ENCODE data around the gene MARCHF2. TPM values are rescaled to one million over a fixed set of nuclear protein-coding genes. Genes with fewer than 3 reads are reported as not detected.

MARCHF2 gene
- total RNA-seq, 1 donor from 2014 or later, result 16.9 TPM

DNA sequence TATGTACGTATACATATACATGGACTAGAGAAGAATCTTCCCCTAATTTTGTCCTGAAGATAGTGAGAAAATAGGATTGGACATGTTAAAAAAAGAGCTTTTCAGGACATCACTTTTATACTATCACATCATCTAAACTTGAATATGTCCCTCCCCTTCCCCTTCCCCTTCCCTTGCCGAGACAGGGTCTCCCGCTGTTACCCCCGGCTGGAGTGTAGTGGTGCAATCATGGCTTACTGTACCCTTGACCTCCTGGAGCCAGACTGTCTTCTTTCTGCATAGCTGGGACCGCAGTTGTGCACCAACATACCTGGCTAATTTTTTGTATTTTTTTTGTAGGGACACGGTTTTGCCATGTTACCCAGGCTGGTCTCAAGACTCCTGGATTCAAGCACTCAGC lies 38.3 kb downstream of the MARCHF2 start:
- intact Hi-C loops (cut with micrococcal nuclease), result no loop called here

DNA sequence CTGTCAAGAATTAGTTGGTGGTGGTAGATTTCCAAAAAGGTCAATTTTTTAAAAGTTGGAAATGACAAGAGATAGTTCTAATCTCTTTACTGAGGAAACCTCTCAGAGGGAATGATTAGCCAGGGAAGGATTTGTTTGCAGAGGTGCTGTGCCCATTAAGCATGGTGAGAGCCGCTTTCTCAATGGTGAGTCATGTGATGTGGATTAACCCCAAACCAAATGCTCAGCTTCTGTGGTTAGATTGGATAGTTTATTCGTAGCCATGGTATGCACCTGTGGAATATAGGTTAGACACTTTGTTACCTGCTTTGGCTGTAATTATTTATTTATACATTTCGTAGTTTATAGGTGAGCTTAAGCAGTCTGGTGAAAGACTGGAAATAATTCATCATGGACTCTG lies 38.8 kb downstream of the MARCHF2 start:
- intact Hi-C loops (cut with micrococcal nuclease), result no loop called here

GRCh38 chr19:8452446-8453123 lies 39.5 kb downstream of the MARCHF2 start:
- intact Hi-C loops (cut with micrococcal nuclease), result no loop called here

DNA sequence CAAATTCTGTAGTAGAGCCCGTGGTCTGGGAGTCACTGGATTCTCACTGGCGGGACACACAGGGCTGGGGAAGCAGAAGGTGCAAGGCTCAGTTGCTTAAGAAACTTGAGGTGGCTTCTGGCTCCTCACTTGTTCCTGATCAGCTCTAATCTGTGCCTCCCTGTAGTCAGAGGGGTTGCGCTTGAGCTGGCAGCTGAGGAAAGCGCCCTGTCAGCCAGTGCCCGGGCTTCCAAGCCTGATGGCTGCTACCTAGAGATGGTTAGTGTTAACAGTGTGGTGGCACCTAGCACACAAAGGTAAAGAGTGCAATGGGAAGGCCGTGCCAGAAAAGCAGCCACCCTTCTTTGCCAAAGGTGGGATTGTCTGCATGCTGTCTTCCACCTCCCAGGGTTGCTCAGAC lies 40.5 kb downstream of the MARCHF2 start:
- intact Hi-C loops (cut with micrococcal nuclease), result no loop called here

- intact Hi-C loops (cut with micrococcal nuclease), result no loop called here
These were observed 41.1 kb downstream of the MARCHF2 start for GRCh38 chr19:8454218-8454617.

DNA sequence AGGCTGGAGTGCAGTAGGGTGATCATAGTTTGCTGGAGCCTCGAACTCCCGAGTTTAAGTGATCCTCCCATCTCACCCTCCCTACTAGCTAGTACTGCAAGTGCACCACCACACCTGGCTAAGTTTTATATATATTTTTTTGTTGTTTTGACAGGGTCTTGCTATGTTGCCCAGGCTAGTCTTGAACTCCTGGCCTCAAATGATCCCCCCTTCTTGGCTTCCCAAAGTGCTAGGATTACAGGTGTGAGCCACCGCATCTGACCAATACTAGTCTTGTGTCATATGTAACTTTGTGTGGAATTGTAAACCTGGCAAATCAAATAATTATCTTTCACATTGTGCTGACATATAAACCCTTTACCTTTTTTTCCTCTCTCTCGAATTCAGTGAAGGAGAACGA lies 41.9 kb downstream of the MARCHF2 start:
- intact Hi-C loops (cut with micrococcal nuclease), result no loop called here

- intact Hi-C loops (cut with micrococcal nuclease), result no loop called here
These were observed 43.0 kb downstream of the MARCHF2 start for GRCh38 chr19:8456064-8456463.

DNA sequence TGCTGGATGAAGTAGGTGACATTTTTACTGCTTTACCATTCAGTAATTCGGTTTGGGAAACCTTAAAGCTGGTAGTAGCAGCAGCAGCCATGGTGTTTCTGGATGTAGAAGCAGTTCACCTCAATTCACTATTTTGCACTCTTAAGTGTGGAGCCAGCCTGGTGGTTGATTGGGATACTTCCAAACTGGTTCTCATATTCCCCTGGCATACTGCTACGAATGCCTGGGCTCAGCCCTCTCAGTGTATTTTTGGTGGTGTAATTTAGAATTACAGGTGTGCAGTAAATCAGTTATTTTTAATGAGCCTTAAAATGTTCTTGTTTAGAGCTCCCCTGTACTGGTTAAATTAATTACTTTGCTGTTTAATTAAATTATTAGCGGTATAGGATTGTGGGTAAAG lies 44.1 kb downstream of the MARCHF2 start:
- intact Hi-C loops (cut with micrococcal nuclease), result no loop called here

DNA sequence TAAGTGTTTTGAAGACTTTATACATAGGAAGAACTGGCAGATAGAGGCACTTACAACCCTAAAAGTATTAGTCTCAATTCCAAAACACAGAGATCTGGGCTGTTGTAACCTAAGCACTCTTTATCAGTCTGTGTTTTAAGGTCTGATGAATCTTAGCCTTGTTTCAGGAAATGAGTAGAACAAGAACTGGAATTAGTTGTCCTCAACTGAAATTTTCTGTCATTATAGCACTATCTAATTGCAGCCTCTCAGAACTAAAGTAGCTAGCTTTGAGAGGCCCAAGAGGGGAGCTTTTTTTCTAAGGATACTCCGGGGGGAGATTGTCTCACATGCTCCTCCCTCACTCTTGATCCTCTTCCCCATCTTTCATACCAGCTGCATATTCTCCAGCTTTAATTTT lies 44.7 kb downstream of the MARCHF2 start:
- intact Hi-C loops (cut with micrococcal nuclease), result no loop called here

GRCh38 chr19:8458380-8458779 lies 45.3 kb downstream of the MARCHF2 start:
- intact Hi-C loops (cut with micrococcal nuclease), result no loop called here

DNA sequence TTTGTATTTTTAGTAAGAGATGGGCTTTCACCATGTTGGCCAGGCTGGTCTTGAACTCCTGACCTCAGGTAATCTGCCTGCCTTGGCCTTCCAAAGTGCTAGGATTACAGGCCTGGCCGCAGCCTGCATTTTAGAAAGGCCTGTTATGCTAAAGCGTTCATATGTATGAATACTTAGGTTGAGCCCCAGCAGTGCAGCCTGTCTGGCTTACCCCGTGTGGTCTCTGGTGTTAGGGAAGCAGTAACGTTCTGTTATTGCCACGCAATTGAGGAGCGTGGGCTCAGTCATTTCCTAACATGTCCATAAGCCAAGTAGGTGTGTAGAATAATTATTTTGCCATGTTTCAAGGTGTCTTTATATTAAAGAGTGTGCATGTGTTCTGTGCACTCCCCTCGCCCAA lies 46.0 kb downstream of the MARCHF2 start:
- intact Hi-C loops (cut with micrococcal nuclease), result no loop called here

GRCh38 chr19:8459520-8460270 lies 46.6 kb downstream of the MARCHF2 start:
- intact Hi-C loops (cut with micrococcal nuclease), result no loop called here

DNA sequence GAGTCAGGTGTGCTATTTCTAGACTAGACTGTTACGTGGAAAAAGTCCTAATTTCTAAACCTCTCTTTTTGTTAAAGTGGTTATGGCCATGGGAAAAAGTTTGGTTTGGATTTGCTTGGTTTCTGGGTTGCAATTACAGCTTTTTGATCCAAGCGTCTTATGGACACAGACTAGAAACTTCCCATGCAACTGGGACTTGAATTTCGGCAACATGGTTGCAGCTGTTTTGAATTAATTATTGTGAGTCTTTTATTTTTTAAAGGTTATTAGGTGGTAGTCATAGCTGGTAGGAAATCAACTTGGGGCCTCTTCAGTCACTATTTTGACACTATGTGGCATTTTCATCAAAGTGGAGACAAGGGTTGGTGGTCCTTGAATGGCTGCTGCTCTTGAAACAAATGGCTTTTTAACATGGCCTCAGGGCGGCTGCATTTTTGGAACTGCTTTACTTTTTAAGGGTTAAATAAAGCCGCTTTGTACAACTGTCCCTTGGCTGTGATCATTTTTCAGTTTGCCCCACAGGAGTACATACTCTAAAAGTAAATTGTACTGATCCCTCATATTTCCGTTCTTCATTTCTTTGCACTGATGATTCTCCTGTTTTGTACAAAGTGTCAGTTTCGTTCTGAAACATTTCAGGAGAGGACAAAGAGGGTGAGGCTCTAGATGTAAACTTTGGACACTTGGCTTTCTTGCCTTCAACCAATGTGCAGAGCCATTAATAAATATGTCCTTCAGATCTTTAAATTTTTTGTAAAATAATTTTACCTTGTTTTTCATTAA lies 47.6 kb downstream of the MARCHF2 start:
- intact Hi-C loops (cut with micrococcal nuclease), result no loop called here

GRCh38 chr19:8461376-8461775 lies 48.3 kb downstream of the MARCHF2 start:
- intact Hi-C loops (cut with micrococcal nuclease), result no loop called here

DNA sequence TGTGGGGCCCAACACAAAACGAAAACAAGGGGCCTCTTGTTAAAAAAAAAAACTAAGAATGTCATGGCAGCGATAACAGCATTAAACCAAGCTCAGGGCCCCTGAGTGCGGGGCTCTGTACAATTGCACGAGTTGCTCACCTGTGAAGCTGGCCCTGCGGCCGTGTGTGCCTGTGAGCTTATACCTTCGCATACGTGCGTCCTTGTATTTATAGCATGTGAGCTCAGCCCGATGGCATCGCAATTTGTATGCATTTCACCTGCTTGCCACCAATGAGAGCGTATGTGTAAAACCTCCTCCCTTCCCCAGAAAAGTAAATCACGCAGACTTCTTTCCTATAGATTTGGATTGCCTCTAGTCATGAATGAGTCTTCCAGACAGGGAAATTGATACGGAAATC lies 48.8 kb downstream of the MARCHF2 start:
- intact Hi-C loops (cut with micrococcal nuclease), result no loop called here

DNA sequence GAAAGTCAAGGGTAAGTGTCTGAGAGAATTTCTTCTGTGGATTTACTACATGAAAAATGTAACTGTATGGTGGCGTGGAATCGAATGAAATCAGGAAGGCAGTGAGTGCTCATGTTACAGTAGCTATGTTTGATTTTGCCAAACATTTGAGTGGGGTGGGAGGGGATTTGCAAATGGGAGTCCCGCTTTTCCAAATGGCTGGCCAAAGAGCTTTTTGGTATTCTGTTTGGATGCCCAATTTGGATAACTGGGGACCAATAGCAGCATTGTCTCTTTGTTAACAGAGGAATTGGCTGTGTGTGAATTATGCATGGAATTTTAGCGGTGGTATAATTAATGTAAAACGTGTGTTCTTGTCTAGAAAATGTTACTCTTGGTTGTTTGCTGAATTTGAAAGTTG lies 49.5 kb downstream of the MARCHF2 start:
- intact Hi-C loops (cut with micrococcal nuclease), result no loop called here

- intact Hi-C loops (cut with micrococcal nuclease), result no loop called here
These were observed 50.3 kb downstream of the MARCHF2 start for GRCh38 chr19:8463365-8463764.

GRCh38 chr19:8466018-8466417 lies 52.9 kb downstream of the MARCHF2 start:
- intact Hi-C loops (cut with micrococcal nuclease), result no loop called here

GRCh38 chr19:8468124-8468523 lies 55.0 kb downstream of the MARCHF2 start:
- intact Hi-C loops (cut with micrococcal nuclease), result no loop called here

DNA sequence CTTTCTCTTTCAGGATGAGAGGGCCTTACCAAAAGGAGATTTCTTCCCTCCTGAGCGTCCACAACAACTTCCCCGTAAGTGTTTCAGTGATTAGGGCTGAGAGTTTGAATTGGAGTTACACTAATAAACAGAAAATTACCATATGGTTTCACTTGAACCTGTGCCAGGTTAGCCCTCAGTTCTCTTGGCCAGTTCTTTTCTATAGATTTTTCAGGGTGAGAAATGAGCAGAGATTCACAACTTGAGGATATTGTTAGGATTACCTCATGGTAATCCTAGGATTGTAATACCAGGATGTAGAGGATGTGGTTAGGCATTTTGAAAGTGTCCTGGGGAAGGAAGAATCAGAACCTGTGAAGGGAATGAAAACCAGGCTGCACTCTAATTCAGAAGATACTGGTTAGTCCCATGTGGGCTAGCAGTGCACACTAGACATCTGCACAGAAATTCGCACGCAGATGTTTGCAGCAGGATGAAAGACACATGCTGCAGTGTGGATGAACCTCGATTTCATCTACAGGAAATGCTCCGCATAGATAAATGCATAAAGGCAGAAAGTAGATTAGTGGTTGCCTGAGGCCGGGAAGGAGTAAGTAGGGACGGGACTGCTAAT lies 55.8 kb downstream of the MARCHF2 start:
- intact Hi-C loops (cut with micrococcal nuclease), result no loop called here

- intact Hi-C loops (cut with micrococcal nuclease), result no loop called here
These were observed 56.7 kb downstream of the MARCHF2 start for GRCh38 chr19:8469613-8470368.

Data from T-helper 2 cell treated with Interferon-gamma antibody and Interleukin-4, amounts not matched to agents 100 ng/mL and 5 ng/mL, for 36 hours (primary cell).